B cell (primary cell): ENCODE results near the gene PBXIP1. TPM values are rescaled to one million over a fixed set of nuclear protein-coding genes. Genes with fewer than 3 reads are reported as not detected.

Experiments
- ATAC-seq: fragments of 200-7000 bp; cut with Tn5 transposase; one replicate; pipeline ENCODE4 v1.10.0; 2021; ENCODE audit warnings: low read depth, mild to moderate bottlenecking, moderate number of reproducible peaks, moderate library complexity
- CTCF ChIA-PET: fragments of 350-600 bp; sonication (Branson Sonifier 250); formaldehyde crosslinking; loops from one replicate; lab custom pipeline; 2021; ENCODE audit warnings: antibody characterized with exemption, inconsistent platforms; lab: Charles Lee
- POLR2A ChIA-PET: fragments of 350-600 bp; sonication (Branson Sonifier 250); formaldehyde crosslinking; loops from one replicate; lab custom pipeline; 2021; ENCODE audit warnings: antibody characterized with exemption; lab: Charles Lee
- DNase-seq: peaks from one replicate; pipeline ENCODE4 v3.0.0; 2013
- H2AFZ ChIP-seq: 2 replicates; pipeline ENCODE4 v1.6.1; 2012; ENCODE audit warnings: mild to moderate bottlenecking, low read depth, low read length; ENCODE audit not compliant: insufficient read depth, poor library complexity, severe bottlenecking
- H3K27ac ChIP-seq, 2 donors: 1 replicate in 1 of 2; 2 replicates in 1 of 2; pipeline ENCODE4 v1.5.1; 2012 to 2013; ENCODE audit warnings: low read length in 2 of 2, mild to moderate bottlenecking in 2 of 2, moderate library complexity in 1 of 2
- H3K27me3 ChIP-seq, 4 experiments: fragments of 200-600 bp in 1 of 4; sonication (generic) in 1 of 4; replicated peaks in 1 of 4; 1 replicate in 2 of 4; 2 replicates in 2 of 4; pipeline versions ENCODE4 v1.6.1 to v1.7.0; 2013 to 2016; ENCODE audit warnings: low read length in 3 of 4, mild to moderate bottlenecking in 2 of 4, mixed read lengths in 1 of 4, moderate library complexity in 1 of 4; ENCODE audit not compliant: insufficient read depth in 4 of 4, control insufficient read depth in 3 of 4; ENCODE audit errors: control extremely low read depth in 1 of 4
- H3K36me3 ChIP-seq, 2 experiments: replicated peaks in 1 of 2; 1 replicate in 1 of 2; 2 replicates in 1 of 2; pipeline versions ENCODE4 v1.6.1 to v1.7.1; 2013; ENCODE audit warnings: low read length in 1 of 2; ENCODE audit not compliant: insufficient read depth in 2 of 2, control insufficient read depth in 1 of 2; ENCODE audit errors: control extremely low read depth in 1 of 2, extremely low read depth in 1 of 2
- H3K4me1 ChIP-seq, 2 donors: fragments of 200-600 bp in 1 of 2; sonication (generic) in 1 of 2; 1 replicate in 1 of 2; 2 replicates in 1 of 2; pipeline versions ENCODE4 v1.5.1 to v1.6.1; 2013 to 2017; ENCODE audit warnings: low read length in 2 of 2; ENCODE audit not compliant: control insufficient read depth in 2 of 2, insufficient read depth in 2 of 2
- H3K4me2 ChIP-seq: replicated peaks from 2 replicates; pipeline ENCODE3; 2012; ENCODE audit warnings: mild to moderate bottlenecking, low read depth, low read length; ENCODE audit not compliant: poor library complexity, severe bottlenecking
- H3K4me3 ChIP-seq, 5 experiments: fragments of 200-600 bp in 1 of 5; sonication (generic) in 1 of 5; 1 replicate in 3 of 5; 2 replicates in 2 of 5; pipeline versions ENCODE4 v1.5.1 to v1.7.0; 2011 to 2016; ENCODE audit warnings: low read length in 4 of 5, mild to moderate bottlenecking in 4 of 5, low read depth in 2 of 5, control low read depth in 1 of 5, moderate library complexity in 1 of 5; ENCODE audit not compliant: insufficient read depth in 1 of 5; ENCODE audit errors: control extremely low read depth in 1 of 5, extremely low read depth in 1 of 5
- H3K79me2 ChIP-seq: fragments of 200-600 bp; sonication (generic); one replicate; pipeline ENCODE4 v1.6.0; 2016; ENCODE audit warnings: low read length; ENCODE audit not compliant: control insufficient read depth, insufficient read depth
- H3K9ac ChIP-seq: fragments of 200-600 bp; sonication (generic); 2 replicates; pipeline ENCODE4 v1.6.1; 2017; ENCODE audit warnings: mild to moderate bottlenecking, low read length, moderate library complexity
- H3K9me3 ChIP-seq, 3 donors: one replicate each; pipeline versions ENCODE4 v1.6.1 to v1.7.1; 2013; ENCODE audit warnings: low read length in 2 of 3; ENCODE audit not compliant: control insufficient read depth in 2 of 3, insufficient read depth in 1 of 3; ENCODE audit errors: control extremely low read depth in 1 of 3
- H4K20me1 ChIP-seq: 2 replicates; pipeline ENCODE4 v1.6.0; 2012; ENCODE audit warnings: mild to moderate bottlenecking, low read length; ENCODE audit not compliant: insufficient read depth, control insufficient read depth, poor library complexity, severe bottlenecking
- H3K27ac Mint-ChIP-seq: one replicate; pipeline ENCODE4 v1.8.0; 2021; ENCODE audit warnings: mixed read lengths
- H3K27me3 Mint-ChIP-seq: one replicate; pipeline ENCODE4 v1.8.0; 2021; ENCODE audit warnings: mixed read lengths
- H3K4me1 Mint-ChIP-seq: one replicate; pipeline ENCODE4 v1.8.0; 2021; ENCODE audit warnings: mixed read lengths
- H3K4me3 Mint-ChIP-seq: one replicate; pipeline ENCODE4 v1.8.0; 2021; ENCODE audit warnings: mixed read lengths
- H3K9me3 Mint-ChIP-seq: one replicate; pipeline ENCODE4 v1.8.0; 2022; ENCODE audit warnings: mixed read lengths; ENCODE audit not compliant: insufficient read depth
- EZH2 ChIP-seq: IDR thresholded peaks from 2 replicates; pipeline ENCODE4 v1.6.1; 2012; ENCODE audit warnings: borderline replicate concordance, low read depth, mild to moderate bottlenecking, moderate library complexity, low read length; ENCODE audit not compliant: insufficient read depth, poor library complexity, severe bottlenecking
- WGBS: methylation state at CpG from one replicate; pipeline ENCODE4 v1.1.5; 2013; ENCODE audit warnings: missing lambda C conversion rate; ENCODE audit not compliant: insufficient coverage; 5-methylcytosine and 5-hydroxymethylcytosine counted together
- intact Hi-C: fragments of 100-400 bp; cut with micrococcal nuclease; formaldehyde crosslinking; loops from one replicate; pipeline ENCODE4 v1.10.0; 2022
- polyA plus RNA-seq: library from polyadenylated mRNA; depleted of rRNA; stranded (reverse); fragments of >200 nt; gene quantifications from 2 replicates; pipeline ENCODE4 v1.2.3, GENCODE V29; 2012
- total RNA-seq, 2 donors: library from RNA; stranded (reverse); fragments of 120-200 nt in 1 of 2; gene quantifications; 1 replicate in 1 of 2; 2 replicates in 1 of 2; pipeline versions ENCODE4 v1.2.3 to v1.2.4, GENCODE V29; 2013 to 2022
- TF ChIP-seq, protein P1 (sequence below): fragments of 200-600 bp; IDR thresholded peaks from one replicate; pipeline ENCODE4 v1.8.0; 2022; ENCODE audit warnings: antibody characterized with exemption, mild to moderate bottlenecking

PBXIP1 gene
- total and polyA plus RNA-seq, 2 donors (not counting 1 experiment from before 2014, with no cell fraction given): 77.6 to 212 TPM

DNA sequence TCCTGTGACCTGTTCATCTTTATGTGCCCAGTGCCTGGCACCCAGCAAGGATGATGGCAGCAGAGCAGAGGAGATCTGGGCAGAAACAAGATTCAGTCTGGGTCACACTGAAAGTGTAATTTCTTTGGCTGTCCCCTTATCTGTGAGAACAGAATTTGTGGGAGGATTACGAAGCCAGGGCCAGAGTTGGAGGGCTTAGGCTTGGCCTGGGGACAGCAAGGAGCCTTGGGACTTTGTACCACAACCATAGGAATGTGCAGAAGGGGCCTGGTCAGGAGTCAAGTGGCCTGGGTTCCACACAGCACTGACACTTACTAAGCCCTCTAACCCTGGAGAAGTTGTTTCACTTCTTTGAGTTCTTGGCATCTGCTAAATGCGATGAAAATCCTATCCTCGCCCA, 32.2 kb downstream of the PBXIP1 start:
- H3K27me3 Mint-ChIP-seq: no peaks in the 10 kb centered on the region
- Histone ChIP-seq H3K4me3 (no peak overlapping the region), H3K9me3 (no peaks in the 10 kb centered on the region), H3K27me3 (no peaks in the 10 kb centered on the region), H3K79me2 (no peaks in the 10 kb centered on the region), H2AFZ (no peak overlapping the region), H3K4me1 (peaks cover 0 to 7% of the 10 kb centered on the region in 2 donors), H3K27ac (no peak overlapping the region), H3K9ac (no peak overlapping the region), H4K20me1 (no peaks in the 10 kb centered on the region), H3K4me2 (no peak overlapping the region), H3K36me3 (peaks cover 0 to 46% of the 10 kb centered on the region in 2 experiments)
- H3K4me1 Mint-ChIP-seq: peaks cover 5% of the 10 kb centered on the region
- no peak overlapping the region for H3K4me3 Mint-ChIP-seq
- DNase-seq (no peak), ATAC-seq (no peak)
- no peak overlapping the region for H3K27ac Mint-ChIP-seq
- TF ChIP-seq, protein P1, sequence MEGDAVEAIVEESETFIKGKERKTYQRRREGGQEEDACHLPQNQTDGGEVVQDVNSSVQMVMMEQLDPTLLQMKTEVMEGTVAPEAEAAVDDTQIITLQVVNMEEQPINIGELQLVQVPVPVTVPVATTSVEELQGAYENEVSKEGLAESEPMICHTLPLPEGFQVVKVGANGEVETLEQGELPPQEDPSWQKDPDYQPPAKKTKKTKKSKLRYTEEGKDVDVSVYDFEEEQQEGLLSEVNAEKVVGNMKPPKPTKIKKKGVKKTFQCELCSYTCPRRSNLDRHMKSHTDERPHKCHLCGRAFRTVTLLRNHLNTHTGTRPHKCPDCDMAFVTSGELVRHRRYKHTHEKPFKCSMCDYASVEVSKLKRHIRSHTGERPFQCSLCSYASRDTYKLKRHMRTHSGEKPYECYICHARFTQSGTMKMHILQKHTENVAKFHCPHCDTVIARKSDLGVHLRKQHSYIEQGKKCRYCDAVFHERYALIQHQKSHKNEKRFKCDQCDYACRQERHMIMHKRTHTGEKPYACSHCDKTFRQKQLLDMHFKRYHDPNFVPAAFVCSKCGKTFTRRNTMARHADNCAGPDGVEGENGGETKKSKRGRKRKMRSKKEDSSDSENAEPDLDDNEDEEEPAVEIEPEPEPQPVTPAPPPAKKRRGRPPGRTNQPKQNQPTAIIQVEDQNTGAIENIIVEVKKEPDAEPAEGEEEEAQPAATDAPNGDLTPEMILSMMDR: no peak
- no peak for TF ChIP-seq EZH2
- POLR2A ChIA-PET: interaction anchor here (0.6 kb wide), 1 partner anchor 76 kb away, joined by 8 read pairs; no protein-coding TSS in a partner anchor
- CTCF ChIA-PET: no interaction called here
- H3K9me3 Mint-ChIP-seq: no peaks in the 10 kb centered on the region
- WGBS: 96% methylated on average over 3 of the region's 3 CpGs
- intact Hi-C loops: no loop called here

DNA sequence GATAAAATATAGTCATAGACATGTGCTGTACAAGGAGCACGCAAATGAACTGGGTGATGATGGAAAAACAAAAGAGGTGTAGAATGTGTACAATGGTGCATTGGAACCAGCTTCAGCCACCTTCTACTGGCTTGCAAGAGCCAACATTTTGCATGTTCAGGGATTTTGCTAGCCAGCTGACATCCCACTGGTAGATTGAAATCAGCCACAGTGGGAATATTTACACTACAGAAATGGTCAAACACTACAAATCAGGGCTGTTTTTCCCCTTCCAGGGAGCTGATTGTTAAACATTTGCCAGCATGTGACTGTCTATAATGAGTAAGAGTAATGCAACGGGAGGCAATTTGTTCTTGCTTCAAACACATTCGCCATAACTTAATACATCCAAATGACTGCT, 42.6 kb downstream of the PBXIP1 start:
- Histone ChIP-seq H3K4me1 (no peaks in the 10 kb centered on the region), H3K79me2 (no peaks in the 10 kb centered on the region), H3K9me3 (no peaks in the 10 kb centered on the region), H3K27ac (no peak overlapping the region), H2AFZ (no peak overlapping the region), H4K20me1 (no peaks in the 10 kb centered on the region), H3K9ac (no peak overlapping the region), H3K4me3 (no peak overlapping the region), H3K27me3 (no peaks in the 10 kb centered on the region), H3K4me2 (no peak overlapping the region), H3K36me3 (no peaks in the 10 kb centered on the region)
- H3K4me3 Mint-ChIP-seq: no peak overlapping the region
- intact Hi-C loops: no loop called here
- 100% methylated on average over 1 of the region's 3 CpGs for WGBS
- no peaks in the 10 kb centered on the region for H3K27me3 Mint-ChIP-seq
- no peak for DNase-seq
- TF ChIP-seq, protein P1: no peak
- no peak for TF ChIP-seq EZH2
- H3K27ac Mint-ChIP-seq: no peak overlapping the region
- POLR2A ChIA-PET: no interaction called here
- peaks cover 1% of the 10 kb centered on the region for H3K4me1 Mint-ChIP-seq
- no peak for ATAC-seq
- no peaks in the 10 kb centered on the region for H3K9me3 Mint-ChIP-seq
- CTCF ChIA-PET: interaction anchor here (1.7 kb wide), 1 partner anchor 35 kb away, joined by 4 read pairs; no protein-coding TSS in a partner anchor
